SK-N-SH treated with all-trans-retinoic acid at 6 μM for 48 hours (cell line): ENCODE measurements around the gene PSD.

Experiments
- ATAC-seq: fragments of 200-7000 bp; cut with Tn5 transposase; 3 replicates; pipeline ENCODE4 v1.9.1; 2020; ENCODE audit warnings: mild to moderate bottlenecking, moderate library complexity
- ARNTL ChIP-seq: fragments of 450-650 bp; formaldehyde crosslinking; IDR thresholded peaks from 2 replicates; pipeline ENCODE4 v1.5.0; 2020; ENCODE audit warnings: low read depth, mild to moderate bottlenecking, moderate library complexity, borderline replicate concordance
- BACH2 ChIP-seq: fragments of 250-450 bp; sonication (Bioruptor Pico); IDR thresholded peaks from 2 replicates; pipeline ENCODE4 v1.9.0; 2021; ENCODE audit warnings: mild to moderate bottlenecking, borderline replicate concordance
- CREB5 ChIP-seq: fragments of 250-450 bp; sonication (Bioruptor Pico); IDR thresholded peaks from 2 replicates; pipeline ENCODE4 v1.5.1; 2020; ENCODE audit warnings: low read depth, mild to moderate bottlenecking, moderate library complexity
- CSDC2 ChIP-seq: fragments of 250-450 bp; sonication (Bioruptor Pico); IDR thresholded peaks from 2 replicates; pipeline ENCODE4 v1.5.0; 2020; ENCODE audit warnings: mild to moderate bottlenecking, moderate library complexity
- CSRNP3 ChIP-seq: fragments of 250-450 bp; sonication (Bioruptor Pico); IDR thresholded peaks from 2 replicates; pipeline ENCODE4 v1.5.1; 2021; ENCODE audit warnings: mild to moderate bottlenecking, moderate library complexity
- ESRRG ChIP-seq: fragments of 250-450 bp; sonication (Bioruptor Pico); IDR thresholded peaks from 2 replicates; pipeline ENCODE4 v1.6.1; 2021; ENCODE audit warnings: mild to moderate bottlenecking
- GLIS3 ChIP-seq: fragments of 250-450 bp; sonication (Bioruptor Pico); IDR thresholded peaks from 2 replicates; pipeline ENCODE4 v1.5.0; 2020; ENCODE audit warnings: mild to moderate bottlenecking, moderate library complexity
- ISL1 ChIP-seq: fragments of 250-450 bp; sonication (Bioruptor Pico); IDR thresholded peaks from 2 replicates; pipeline ENCODE4 v2.1.2; 2022; ENCODE audit warnings: mild to moderate bottlenecking, moderate library complexity
- OSR1 ChIP-seq: fragments of 250-450 bp; sonication (Bioruptor Pico); IDR thresholded peaks from 2 replicates; pipeline ENCODE4 v1.8.0; 2022; ENCODE audit warnings: moderate library complexity, mild to moderate bottlenecking, inconsistent platforms
- PATZ1 ChIP-seq: fragments of 250-450 bp; sonication (Bioruptor Pico); IDR thresholded peaks from 2 replicates; pipeline ENCODE4 v1.8.0; 2020; ENCODE audit warnings: mild to moderate bottlenecking, moderate library complexity, borderline replicate concordance
- POU6F1 ChIP-seq: fragments of 250-450 bp; sonication (Bioruptor Pico); IDR thresholded peaks from 2 replicates; pipeline ENCODE4 v1.8.0; 2021; ENCODE audit warnings: low read depth, mild to moderate bottlenecking, moderate library complexity, borderline replicate concordance
- PPARA ChIP-seq: fragments of 250-450 bp; sonication (Bioruptor Pico); IDR thresholded peaks from 2 replicates; pipeline ENCODE4 v1.5.0; 2020; ENCODE audit warnings: mild to moderate bottlenecking, borderline replicate concordance
- RARB ChIP-seq: fragments of 250-450 bp; sonication (Bioruptor Pico); IDR thresholded peaks from 2 replicates; pipeline ENCODE4 v1.8.0; 2021; ENCODE audit warnings: mild to moderate bottlenecking, moderate library complexity
- SNAI2 ChIP-seq: fragments of 250-450 bp; sonication (Bioruptor Pico); IDR thresholded peaks from 2 replicates; pipeline ENCODE4 v1.5.0; 2020; ENCODE audit warnings: mild to moderate bottlenecking, moderate library complexity
- TCF4 ChIP-seq: fragments of 250-450 bp; sonication (Bioruptor Pico); IDR thresholded peaks from 2 replicates; pipeline ENCODE4 v1.8.0; 2021; ENCODE audit warnings: mild to moderate bottlenecking, moderate library complexity, borderline replicate concordance
- TOX ChIP-seq: fragments of 250-450 bp; sonication (Bioruptor Pico); IDR thresholded peaks from 2 replicates; pipeline ENCODE4 v1.8.0; 2021; ENCODE audit warnings: mild to moderate bottlenecking, moderate library complexity, borderline replicate concordance
- TSHZ2 ChIP-seq: fragments of 250-450 bp; sonication (Bioruptor Pico); IDR thresholded peaks from 2 replicates; pipeline ENCODE4 v1.5.0; 2020; ENCODE audit warnings: mild to moderate bottlenecking, moderate library complexity
- ZC3H10 ChIP-seq: fragments of 250-450 bp; sonication (Bioruptor Pico); IDR thresholded peaks from 2 replicates; pipeline ENCODE4 v1.5.1; 2021; ENCODE audit warnings: mild to moderate bottlenecking, moderate library complexity
- ZFP3 ChIP-seq: fragments of 250-450 bp; sonication (Bioruptor Pico); IDR thresholded peaks from 2 replicates; pipeline ENCODE4 v1.5.0; 2020; ENCODE audit warnings: mild to moderate bottlenecking, moderate library complexity
- ZNF565 ChIP-seq: fragments of 450-650 bp; formaldehyde crosslinking; conservative IDR thresholded peaks from 2 replicates; pipeline ENCODE4 v1.5.0; 2020; ENCODE audit warnings: low read depth, mild to moderate bottlenecking, moderate library complexity
- ZNF70 ChIP-seq: fragments of 450-650 bp; formaldehyde crosslinking; IDR thresholded peaks from 2 replicates; pipeline ENCODE4 v1.5.0; 2020; ENCODE audit warnings: mild to moderate bottlenecking, moderate library complexity
- ZNF8 ChIP-seq: fragments of 450-650 bp; formaldehyde crosslinking; IDR thresholded peaks from 2 replicates; pipeline ENCODE4 v1.5.0; 2020; ENCODE audit warnings: mild to moderate bottlenecking, moderate library complexity

Gene PSD

GRCh38 chr10:102384606-102385429 lies 33.8 kb downstream of the PSD start:
- no peak for TF ChIP-seq PPARA (CRISPR knock-in tag)
- TF ChIP-seq ZC3H10 (CRISPR knock-in tag), result no peak
- TF ChIP-seq RARB (CRISPR knock-in tag), result no peak
- TF ChIP-seq ZNF8 (CRISPR knock-in tag), result no peak
- no peak for TF ChIP-seq SNAI2 (CRISPR knock-in tag)
- TF ChIP-seq POU6F1 (CRISPR knock-in tag), result no peak
- TF ChIP-seq BACH2 (CRISPR knock-in tag), result no peak
- no peak for TF ChIP-seq ZNF565
- TF ChIP-seq TCF4 (CRISPR knock-in tag), result no peak
- no peak for TF ChIP-seq ZFP3 (CRISPR knock-in tag)
- no peak for TF ChIP-seq TSHZ2
- TF ChIP-seq CREB5, result no peak
- no peak for TF ChIP-seq ARNTL (CRISPR knock-in tag)
- TF ChIP-seq TOX (CRISPR knock-in tag), result no peak
- TF ChIP-seq PATZ1 (CRISPR knock-in tag), result no peak
- TF ChIP-seq CSDC2 (CRISPR knock-in tag), result no peak
- TF ChIP-seq OSR1, result no peak
- no peak for TF ChIP-seq ISL1
- no peak for ATAC-seq

- ATAC-seq, result peak; percentile 41; the same call in 2 of the 3 replicates
- TF ChIP-seq CSDC2 (CRISPR knock-in tag), result no peak
- TF ChIP-seq ZFP3 (CRISPR knock-in tag), result no peak
- no peak for TF ChIP-seq TSHZ2
- no peak for TF ChIP-seq POU6F1 (CRISPR knock-in tag)
- TF ChIP-seq CSRNP3, result no peak
- no peak for TF ChIP-seq ESRRG (CRISPR knock-in tag)
- TF ChIP-seq GLIS3 (CRISPR knock-in tag), result no peak
- no peak for TF ChIP-seq ZNF8 (CRISPR knock-in tag)
- no peak for TF ChIP-seq ARNTL (CRISPR knock-in tag)
- TF ChIP-seq TOX (CRISPR knock-in tag), result no peak
- no peak for TF ChIP-seq ZC3H10 (CRISPR knock-in tag)
- no peak for TF ChIP-seq ZNF70 (CRISPR knock-in tag)
- TF ChIP-seq CREB5, result no peak
- no peak for TF ChIP-seq TCF4 (CRISPR knock-in tag)
- no peak for TF ChIP-seq ISL1
Observed at GRCh38 chr10:102384053-102384452, 34.5 kb downstream of the PSD start.
